Endodermal cell (in vitro differentiated cells): ENCODE results near the gene PDZD11. TPM values are rescaled to one million over a fixed set of nuclear protein-coding genes. Genes with fewer than 3 reads are reported as not detected.

ENCODE experiments used
- total RNA-seq, 2 donors: library from RNA; stranded (reverse); fragmentation: NEBNext Ultra II Directional in 1 of 2; extraction: Animal tissue kit (Norgen Biotek cat#: 25700) in 1 of 2; gene quantifications; 2 replicates in 1 of 2; 3 replicates in 1 of 2; pipeline ENCODE4 v1.2.1, GENCODE V29; 2021

Gene PDZD11
- total RNA-seq, 2 donors from 2014 or later, result 28.9 to 29.6 TPM

Other genes with a start within 250 kb of the PDZD11 start
- not detected for gene AWAT2, start 240.0 kb downstream of the PDZD11 start, total RNA-seq
- under 1 TPM in 1 of 2 donors, not detected in 1; 0.53 TPM for gene OTUD6A, start 227.5 kb downstream of the PDZD11 start, total RNA-seq
- gene IGBP1, start 156.5 kb downstream of the PDZD11 start, total RNA-seq, result 10 to 100 TPM; 45.0 to 46.5 TPM
- not detected for gene DGAT2L6, start 112.4 kb downstream of the PDZD11 start, total RNA-seq
- not detected for gene AWAT1, start 55.3 kb downstream of the PDZD11 start, total RNA-seq
- gene P2RY4, start 29.7 kb downstream of the PDZD11 start, total RNA-seq, result under 1 TPM; 0.22 TPM
- gene ARR3, start 21.6 kb downstream of the PDZD11 start, total RNA-seq, result not detected
- not detected for gene RAB41, start 7.8 kb downstream of the PDZD11 start, total RNA-seq
- 10 to 100 TPM; 27.6 to 40.6 TPM for gene KIF4A, start 177 bp upstream of the PDZD11 start, total RNA-seq
- 1 to 10 TPM in 1 of 2 donors, under 1 TPM in 1; 0.55 to 1.5 TPM for gene GDPD2, start 133.4 kb upstream of the PDZD11 start, total RNA-seq
- 10 to 100 TPM; 53.9 to 59.4 TPM for gene DLG3, start 154.9 kb upstream of the PDZD11 start, total RNA-seq